AG09309 (cell line): ENCODE data around the gene ADAMTS16.
A peak's percentile ranks its signal among the peaks of the same experiment; 100 is the strongest.
"Not testable (repeated sequence)": the region's sequence is repeated elsewhere in the genome, so short reads cannot be mapped to it uniquely, and the experiment has no call there.

Experiments
- DNase-seq: peaks from one replicate; pipeline ENCODE4 v3.0.0-alpha.2; 2010; ENCODE audit warnings: low read depth
- H3K4me3 ChIP-seq: 2 replicates; pipeline ENCODE4 v1.5.1; 2011; ENCODE audit warnings: mild to moderate bottlenecking, low read depth, low read length, moderate library complexity; ENCODE audit not compliant: control insufficient read depth
- CTCF ChIP-seq: IDR thresholded peaks from 2 replicates; pipeline ENCODE4 v1.5.1; 2011; ENCODE audit warnings: mild to moderate bottlenecking, low read depth, low read length, inconsistent platforms; ENCODE audit not compliant: insufficient read depth, control insufficient read depth; ENCODE audit errors: missing control alignments

ADAMTS16 gene

GRCh38 chr5:5132693-5133295 is 7.3 kb upstream of the ADAMTS16 start:
- no peak for DNase-seq
- H3K4me3 ChIP-seq: no peak overlapping the region
- TF ChIP-seq CTCF: no peak

GRCh38 chr5:5134107-5134506 is 6.0 kb upstream of the ADAMTS16 start:
- TF ChIP-seq CTCF: no peak
- no peak for DNase-seq
- no peak overlapping the region for H3K4me3 ChIP-seq

GRCh38 chr5:5135957-5136676 is 4.0 kb upstream of the ADAMTS16 start:
- DNase-seq: no peak
- no peak overlapping the region for H3K4me3 ChIP-seq
- no peak for TF ChIP-seq CTCF

- not testable (repeated sequence) for DNase-seq, H3K4me3 ChIP-seq
Measured at GRCh38 chr5:5137851-5138250, 2.3 kb upstream of the ADAMTS16 start.

- no peak overlapping the region; the same call in 1 of the 2 replicates for H3K4me3 ChIP-seq
- DNase-seq: no peak
Measured at GRCh38 chr5:5139336-5139776, 774 bp upstream of the ADAMTS16 start.

GRCh38 chr5:5140479-5141338 is 579 bp downstream of the ADAMTS16 start:
- H3K4me3 ChIP-seq: peak overlapping the region; percentile 22
- DNase-seq: no peak
- no peak for TF ChIP-seq CTCF

More at GRCh38 chr5:5139336-5139776, 774 bp upstream of the ADAMTS16 start:
- no peak for TF ChIP-seq CTCF

- no peak for DNase-seq
- no peak for TF ChIP-seq CTCF
- no peak overlapping the region for H3K4me3 ChIP-seq
Measured at GRCh38 chr5:5141339-5141599, 1.1 kb downstream of the ADAMTS16 start.
